Activated CD4-positive, alpha-beta T cell treated with anti-CD3 and anti-CD28 coated beads for 36 hours (primary cell): ENCODE results near the gene SCRN2. TPM values are rescaled to one million over a fixed set of nuclear protein-coding genes. Genes with fewer than 3 reads are reported as not detected.

Experiments
- ATAC-seq: fragments of 200-7000 bp; cut with Tn5 transposase; one replicate; pipeline ENCODE4 v1.10.0; 2021; ENCODE audit warnings: mild to moderate bottlenecking, moderate library complexity
- CTCF ChIA-PET: fragments of 350-600 bp; sonication (Branson Sonifier 250); formaldehyde crosslinking; loops from one replicate; lab custom pipeline; 2021; ENCODE audit warnings: antibody characterized with exemption; lab: Charles Lee
- POLR2A ChIA-PET: fragments of 350-600 bp; sonication (Branson Sonifier 250); formaldehyde crosslinking; loops from one replicate; lab custom pipeline; 2021; ENCODE audit warnings: antibody characterized with exemption, inconsistent platforms; lab: Charles Lee
- DNase-seq: peaks from one replicate; pipeline ENCODE4 v3.0.0-alpha.2; 2020
- H3K27ac Mint-ChIP-seq: one replicate; pipeline ENCODE4 v1.8.0; 2021; ENCODE audit warnings: mixed read lengths
- H3K27me3 Mint-ChIP-seq: one replicate; pipeline ENCODE4 v1.8.0; 2021; ENCODE audit warnings: mixed read lengths
- H3K36me3 Mint-ChIP-seq: one replicate; pipeline ENCODE4 v1.8.0; 2021; ENCODE audit warnings: low read depth, mixed read lengths
- H3K4me1 Mint-ChIP-seq: one replicate; pipeline ENCODE4 v1.8.0; 2021; ENCODE audit warnings: mixed read lengths
- H3K4me3 Mint-ChIP-seq: one replicate; pipeline ENCODE4 v1.8.0; 2021; ENCODE audit warnings: mild to moderate bottlenecking, moderate library complexity, mixed read lengths
- H3K9me3 Mint-ChIP-seq: one replicate; pipeline ENCODE4 v1.8.0; 2021; ENCODE audit warnings: low read depth, mixed read lengths
- intact Hi-C, 2 experiments: fragments of 100-400 bp; cut with DNase I in 1 of 2; cut with micrococcal nuclease in 1 of 2; formaldehyde crosslinking; loops; one replicate each; pipeline versions ENCODE4 v1.14.2 to v1.15.1; 2022 to 2024; cut with DNase I, micrococcal nuclease
- total RNA-seq, 2 experiments: library from RNA; stranded (reverse); gene quantifications; one replicate each; pipeline ENCODE4 v1.2.3, GENCODE V29; 2021

SCRN2 gene
- total RNA-seq, 2 experiments from 2014 or later, result 21.5 to 25.2 TPM

GRCh38 chr17:47853616-47854015, 12.5 kb upstream of the SCRN2 start:
- no peak for DNase-seq
- intact Hi-C loops, result no loop called here
- no peaks in the 10 kb centered on the region for H3K36me3 Mint-ChIP-seq
- H3K4me1 Mint-ChIP-seq, result peaks cover 15% of the 10 kb centered on the region
- ChIA-PET POLR2A (no interaction called here), CTCF (interaction anchor here (0.6 to 19.9 kb wide), 6 partner anchors 11 to 91 kb away, joined by 3 to 414 read pairs (median 4); partner anchors contain the start of gene SCRN2)
- no peak overlapping the region for H3K4me3 Mint-ChIP-seq
- H3K27me3 Mint-ChIP-seq, result peaks cover 61% of the 10 kb centered on the region
- ATAC-seq, result no peak
- H3K9me3 Mint-ChIP-seq, result no peaks in the 10 kb centered on the region
- H3K27ac Mint-ChIP-seq, result no peak overlapping the region

DNA sequence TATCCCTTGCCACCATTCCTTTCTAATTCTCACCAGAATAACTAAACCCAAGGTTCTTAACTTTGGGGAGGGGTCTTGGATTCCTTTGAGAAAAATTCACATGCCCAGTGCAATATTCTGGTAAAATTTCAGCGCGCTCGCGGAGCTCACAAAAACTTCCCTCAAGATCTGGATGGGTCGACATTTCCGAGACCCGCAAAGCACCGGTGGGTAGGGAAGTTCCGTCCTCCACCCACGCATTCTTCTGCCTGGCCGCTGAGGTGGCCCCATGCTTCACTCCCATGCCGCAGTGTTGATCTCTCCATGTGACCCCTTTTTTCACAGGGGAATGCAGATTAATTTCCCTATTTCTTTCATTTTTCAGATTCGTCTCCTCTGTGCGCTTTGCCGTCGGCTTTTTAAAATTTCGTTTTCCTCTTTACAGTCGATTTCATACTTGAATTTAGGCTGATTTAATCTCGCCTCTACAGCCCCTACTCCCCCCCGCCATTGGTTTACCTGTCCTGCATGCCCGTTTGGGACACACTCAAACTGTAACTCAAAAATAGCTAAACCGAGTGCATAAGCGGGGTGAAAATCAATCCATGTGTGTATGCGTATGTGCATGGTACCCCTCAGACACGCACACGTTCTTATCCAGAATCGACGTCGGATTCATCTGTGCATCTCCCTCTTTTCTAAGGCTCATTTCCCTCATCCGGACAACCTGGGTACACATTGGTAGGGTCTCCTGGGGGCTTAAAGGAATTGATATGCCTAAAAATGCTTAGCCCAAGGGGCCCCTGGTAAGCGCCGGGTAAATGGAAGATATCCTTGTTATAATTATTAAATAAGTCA, 11.3 kb upstream of the SCRN2 start:
- Mint-ChIP-seq H3K27me3 (peaks cover 67% of the 10 kb centered on the region), H3K4me1 (peaks cover 15% of the 10 kb centered on the region), H3K27ac (no peak overlapping the region), H3K4me3 (no peak overlapping the region), H3K36me3 (no peaks in the 10 kb centered on the region), H3K9me3 (no peaks in the 10 kb centered on the region)
- ATAC-seq (no peak), DNase-seq (no peak)
- intact Hi-C loops, result no loop called here
- CTCF ChIA-PET, result interaction anchor here (0.6 to 19.9 kb wide), 9 partner anchors 9 to 722 kb away, joined by 3 to 414 read pairs (median 3); partner anchors contain the start of genes PNPO and SCRN2
- POLR2A ChIA-PET, result no interaction called here

- H3K4me3 Mint-ChIP-seq, result no peak overlapping the region
- no peak overlapping the region for H3K27ac Mint-ChIP-seq
- ATAC-seq (no peak), DNase-seq (no peak)
- intact Hi-C loops, result no loop called here
- H3K27me3 Mint-ChIP-seq, result peaks cover 72% of the 10 kb centered on the region
- H3K9me3 Mint-ChIP-seq, result no peaks in the 10 kb centered on the region
- ChIA-PET POLR2A (no interaction called here), CTCF (interaction anchor here (0.8 to 19.9 kb wide), 4 partner anchors 9 to 34 kb away, joined by 3 to 414 read pairs (median 4); partner anchors contain the start of gene SCRN2)
- peaks cover 18% of the 10 kb centered on the region for H3K4me1 Mint-ChIP-seq
- H3K36me3 Mint-ChIP-seq, result no peaks in the 10 kb centered on the region
These were observed 10.7 kb upstream of the SCRN2 start for GRCh38 chr17:47851764-47852112.

DNA sequence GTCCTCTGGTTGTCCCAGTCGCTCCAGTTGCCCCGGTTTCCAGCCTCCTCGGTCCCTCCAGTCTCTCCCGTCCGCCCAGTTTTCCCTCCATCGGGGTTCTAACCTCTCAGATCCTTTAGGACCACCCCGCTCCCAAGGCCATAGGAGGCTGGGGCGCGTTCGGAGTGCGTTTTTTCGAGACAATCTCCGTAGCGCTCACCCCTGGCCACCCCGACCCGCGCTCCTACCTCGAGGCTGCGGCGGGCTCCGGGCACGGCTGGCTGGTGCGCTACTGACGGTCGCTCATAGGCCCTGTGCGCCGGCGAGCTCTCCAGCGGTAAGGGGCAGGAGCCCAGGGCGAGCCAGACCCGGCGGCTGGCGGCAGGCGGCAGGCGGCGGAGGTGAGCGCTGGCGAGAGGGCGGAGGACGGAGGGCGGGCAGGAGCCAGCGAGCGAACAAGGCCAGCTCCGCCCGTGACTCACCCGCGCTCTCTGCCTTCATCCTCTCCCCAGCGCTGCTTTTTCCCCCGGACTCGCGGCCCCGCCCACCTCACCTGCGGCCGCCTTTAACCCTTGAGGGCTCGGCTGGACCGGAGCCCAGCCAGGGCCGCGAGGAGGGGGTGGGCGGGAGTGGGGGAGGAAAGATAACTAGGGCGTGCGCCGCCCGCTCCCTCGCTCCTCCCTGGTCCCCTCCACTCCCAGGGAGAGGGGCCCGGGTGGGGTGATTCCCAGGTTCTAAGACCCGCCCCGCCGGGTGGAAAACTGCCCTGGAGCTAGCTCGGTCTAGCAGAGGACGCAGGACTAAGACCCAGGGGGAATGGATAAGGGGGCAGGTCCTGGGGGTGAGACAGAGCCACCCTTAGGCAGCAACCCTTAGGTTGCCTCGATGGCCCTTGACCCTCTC, 9.9 kb upstream of the SCRN2 start, which contains the start of gene SP6:
TSS of gene SP6 (minus strand) at position 472 of the 882 bp plus-strand sequence. CDS start 2,734 bp downstream, outside the sequence.
- no peaks in the 10 kb centered on the region for H3K9me3 Mint-ChIP-seq
- ChIA-PET CTCF (interaction anchor here (0.5 to 19.9 kb wide), 5 partner anchors 10 to 103 kb away, joined by 3 to 414 read pairs (median 3); partner anchors contain the start of genes LRRC46, MRPL10 and SCRN2), POLR2A (interaction anchor here (0.7 kb wide), 1 partner anchor 34 kb away, joined by 4 read pairs; no protein-coding TSS in a partner anchor)
- H3K27me3 Mint-ChIP-seq, result peaks cover 76% of the 10 kb centered on the region
- intact Hi-C loops, result no loop called here
- ATAC-seq, result peak; percentile 92
- H3K4me3 Mint-ChIP-seq, result peak within 1 kb of the TSS; percentile 6
- H3K27ac Mint-ChIP-seq, result no peak within 1 kb of the TSS
- DNase-seq, result peak; percentile 82
- peaks cover 18% of the 10 kb centered on the region for H3K4me1 Mint-ChIP-seq
- no peaks in the 10 kb centered on the region for H3K36me3 Mint-ChIP-seq

DNA sequence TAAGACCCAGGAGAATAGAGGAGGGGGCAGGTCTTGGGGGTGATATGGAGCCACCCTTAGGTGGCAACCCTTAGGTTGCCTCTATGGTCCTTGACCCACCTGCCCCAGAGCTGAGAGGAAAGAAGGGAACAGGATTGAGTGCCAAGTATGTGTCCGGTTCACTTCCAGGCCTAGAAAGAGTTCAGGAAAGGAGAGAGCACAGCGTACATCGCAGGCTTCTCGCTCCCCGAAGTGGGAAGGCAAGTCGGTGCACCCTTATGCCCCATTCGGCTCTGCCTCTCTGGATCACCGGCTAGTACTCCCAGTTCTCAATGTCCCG, 9.3 kb upstream of the SCRN2 start:
- POLR2A ChIA-PET, result no interaction called here
- no peak for ATAC-seq

GRCh38 chr17:47848198-47848513, 7.1 kb upstream of the SCRN2 start:
- ChIA-PET CTCF (interaction anchor here (0.6 to 19.9 kb wide), 11 partner anchors 9 to 199 kb away, joined by 3 to 414 read pairs (median 3); partner anchors contain the start of gene CDK5RAP3), POLR2A (interaction anchor here (1.0 kb wide), 1 partner anchor 20 kb away, joined by 6 read pairs; no protein-coding TSS in a partner anchor)
- Mint-ChIP-seq H3K9me3 (no peaks in the 10 kb centered on the region), H3K27me3 (peaks cover 65% of the 10 kb centered on the region), H3K36me3 (no peaks in the 10 kb centered on the region), H3K27ac (no peak overlapping the region), H3K4me1 (peaks cover 18% of the 10 kb centered on the region), H3K4me3 (no peak overlapping the region)
- intact Hi-C loops, result loop anchor here in 1 of 2 experiments (10.0 kb wide), 1 partner anchor 167 kb away; no protein-coding TSS in a partner anchor
- DNase-seq (no peak), ATAC-seq (no peak)

More for the DNA sequence above, 9.3 kb upstream of the SCRN2 start:
- Mint-ChIP-seq H3K27ac (no peak overlapping the region), H3K27me3 (peaks cover 75% of the 10 kb centered on the region), H3K36me3 (no peaks in the 10 kb centered on the region), H3K4me1 (peaks cover 18% of the 10 kb centered on the region), H3K4me3 (peak overlapping the region; percentile 6), H3K9me3 (no peaks in the 10 kb centered on the region)
- no peak for DNase-seq
- intact Hi-C loops, result no loop called here
- CTCF ChIA-PET, result interaction anchor here (0.5 to 19.9 kb wide), 5 partner anchors 9 to 103 kb away, joined by 3 to 414 read pairs (median 3); partner anchors contain the start of genes LRRC46, MRPL10 and SCRN2

DNA sequence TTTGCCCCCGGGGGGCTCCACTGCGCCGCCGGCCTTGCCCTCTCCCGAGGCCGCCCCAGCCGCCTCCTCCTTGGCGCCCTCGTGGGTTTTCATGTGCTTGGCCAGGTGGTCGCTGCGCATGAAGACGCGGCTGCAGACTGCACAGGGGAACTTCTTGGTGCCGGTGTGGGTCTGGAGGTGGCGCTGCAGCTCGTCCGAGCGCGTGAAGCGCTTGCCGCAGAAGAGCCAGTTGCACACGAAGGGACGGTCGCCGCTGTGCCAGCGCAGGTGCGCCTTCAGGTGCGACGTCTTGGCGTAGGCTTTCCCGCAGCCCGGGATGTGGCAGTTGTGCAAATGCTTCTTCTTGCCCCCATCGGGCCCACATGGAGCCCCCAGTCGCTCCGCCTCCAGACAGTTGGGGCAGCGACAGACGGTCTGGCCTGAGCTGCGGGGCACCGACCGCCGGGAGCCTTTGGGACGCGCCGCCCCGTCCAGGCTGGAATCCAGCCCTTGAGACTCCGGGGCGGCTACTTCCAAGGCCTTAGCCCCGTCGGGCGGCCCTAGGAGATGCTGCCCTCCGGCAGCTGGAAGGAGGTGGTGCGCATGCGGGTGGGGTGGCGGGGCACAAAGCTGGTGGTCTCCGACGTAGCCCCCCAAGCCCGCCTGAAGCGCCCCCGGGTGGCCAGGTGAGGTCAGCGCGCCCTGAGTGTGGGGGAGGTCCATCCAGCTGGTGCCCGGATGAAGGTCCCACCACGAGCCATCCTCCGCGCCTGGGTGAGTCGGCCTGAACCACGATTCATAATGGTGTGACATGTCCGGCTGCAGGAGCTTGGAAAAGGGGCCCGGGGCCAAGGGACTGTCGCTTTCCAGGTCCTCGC, 6.5 kb upstream of the SCRN2 start:
- Mint-ChIP-seq H3K27ac (no peak overlapping the region), H3K27me3 (peaks cover 61% of the 10 kb centered on the region), H3K4me1 (peaks cover 20% of the 10 kb centered on the region), H3K36me3 (no peaks in the 10 kb centered on the region), H3K9me3 (no peaks in the 10 kb centered on the region), H3K4me3 (no peak overlapping the region)
- POLR2A ChIA-PET, result no interaction called here
- intact Hi-C loops, result loop anchor here (1.0 to 10.0 kb wide), 2 partner anchors 43 to 167 kb away; no protein-coding TSS in a partner anchor
- CTCF ChIA-PET, result interaction anchor here (0.6 to 19.9 kb wide), 16 partner anchors 9 to 199 kb away, joined by 3 to 414 read pairs (median 3); partner anchors contain the start of genes CDK5RAP3 and SP2
- ATAC-seq, result peak; percentile 53
- DNase-seq, result peak; percentile 67

DNA sequence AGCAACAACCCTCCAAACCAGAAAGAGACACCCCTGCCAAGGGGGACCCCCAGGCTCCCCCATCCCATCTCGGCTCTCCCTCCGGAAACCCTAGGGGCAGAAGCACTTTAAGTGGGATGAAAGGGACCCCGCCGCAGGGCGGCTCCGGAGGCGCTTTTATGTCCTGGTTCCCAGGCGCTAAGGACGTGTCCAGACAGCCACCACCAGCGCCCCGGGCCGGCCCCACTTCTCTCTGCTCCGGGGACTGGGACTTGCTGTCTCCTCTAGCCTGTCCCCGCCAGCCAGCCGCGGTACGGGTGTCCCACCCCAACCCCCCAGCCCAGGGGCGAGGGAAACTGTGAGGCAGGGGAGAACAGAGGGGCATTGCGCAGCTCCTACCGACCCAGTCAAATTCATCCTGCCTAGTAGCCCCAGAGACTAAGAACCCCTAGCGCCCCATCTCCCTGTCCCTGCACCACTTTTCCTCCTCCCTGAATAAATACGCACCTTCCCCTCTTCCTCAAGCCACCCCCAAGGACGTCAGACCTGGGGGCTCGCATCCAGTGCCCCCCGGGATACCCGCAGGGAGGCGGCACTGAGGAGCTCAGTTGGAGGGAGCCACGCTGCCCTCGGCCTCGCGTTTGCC, 5.8 kb upstream of the SCRN2 start:
- no peaks in the 10 kb centered on the region for H3K36me3 Mint-ChIP-seq
- intact Hi-C loops, result loop anchor here (1.0 to 10.0 kb wide), 2 partner anchors 43 to 168 kb away; no protein-coding TSS in a partner anchor
- DNase-seq, result no peak
- ATAC-seq, result no peak
- no peak overlapping the region for H3K4me3 Mint-ChIP-seq
- H3K27ac Mint-ChIP-seq, result no peak overlapping the region
- peaks cover 19% of the 10 kb centered on the region for H3K4me1 Mint-ChIP-seq
- H3K9me3 Mint-ChIP-seq, result no peaks in the 10 kb centered on the region
- ChIA-PET CTCF (interaction anchor here (0.8 to 19.9 kb wide), 10 partner anchors 13 to 215 kb away, joined by 3 to 414 read pairs (median 3); partner anchors contain the start of genes CDK5RAP3 and SP2), POLR2A (no interaction called here)
- H3K27me3 Mint-ChIP-seq, result peaks cover 54% of the 10 kb centered on the region

DNA sequence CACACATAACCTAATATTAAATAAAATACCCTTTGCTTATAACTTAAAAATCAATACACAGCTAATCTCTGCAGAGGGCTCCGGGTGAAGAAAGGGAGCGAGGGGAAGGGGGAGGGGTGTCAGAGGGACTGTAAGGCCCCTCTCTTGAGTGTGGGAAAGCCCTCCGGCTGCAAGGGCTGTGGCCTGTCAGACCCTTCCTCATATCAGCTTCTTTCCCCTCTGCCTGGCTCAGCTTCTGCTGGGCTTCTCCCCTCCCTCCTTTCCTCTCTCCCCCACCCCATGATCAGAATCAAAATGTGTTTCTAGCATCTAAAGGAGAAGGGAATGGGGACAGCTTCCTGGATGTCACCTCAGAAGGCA, 4.6 kb upstream of the SCRN2 start:
- ATAC-seq, result no peak
- Mint-ChIP-seq H3K27ac (no peak overlapping the region), H3K27me3 (peaks cover 51% of the 10 kb centered on the region), H3K4me3 (no peak overlapping the region), H3K9me3 (no peaks in the 10 kb centered on the region), H3K36me3 (no peaks in the 10 kb centered on the region), H3K4me1 (peaks cover 25% of the 10 kb centered on the region)
- no peak for DNase-seq
- intact Hi-C loops, result loop anchor here in 1 of 2 experiments (10.0 kb wide), 1 partner anchor 169 kb away; no protein-coding TSS in a partner anchor
- ChIA-PET POLR2A (no interaction called here), CTCF (interaction anchor here (1.0 to 19.9 kb wide), 3 partner anchors 40 to 97 kb away, joined by 3 to 414 read pairs (median 4); partner anchors contain the start of gene SP2)
